ENCODE data around the gene KCNH6. TPM values are rescaled to one million over a fixed set of nuclear protein-coding genes. Genes with fewer than 3 reads are reported as not detected.

The KCNH6 gene
- total RNA-seq: not detected in 2 replicates
- long read RNA-seq: 0 reads

GRCh38 chr17:63523253-63523855 is at the start of gene KCNH6:
TSS of gene KCNH6 (plus strand) at chr17:63523358. CDS start at chr17:63523414, 56 bp downstream.
- Mint-ChIP-seq H3K36me3 (ENCODE audit: unreplicated experiment) (no peaks in the 10 kb centered on the region), H3K9me3 (ENCODE audit: unreplicated experiment) (no peaks in the 10 kb centered on the region), H3K27me3 (ENCODE audit: unreplicated experiment) (peaks cover 44% of the 10 kb centered on the region), H3K27ac (ENCODE audit: unreplicated experiment) (no peak within 1 kb of the TSS), H3K4me3 (ENCODE audit: unreplicated experiment) (no peak within 1 kb of the TSS), H3K4me1 (ENCODE audit: unreplicated experiment) (no peaks in the 10 kb centered on the region)
- TF ChIP-seq CTCF (IDR thresholded peaks at IDR 0.05): no peak
- DNase-seq (ENCODE audit: extremely low spot score, unreplicated experiment): no peak

DNA sequence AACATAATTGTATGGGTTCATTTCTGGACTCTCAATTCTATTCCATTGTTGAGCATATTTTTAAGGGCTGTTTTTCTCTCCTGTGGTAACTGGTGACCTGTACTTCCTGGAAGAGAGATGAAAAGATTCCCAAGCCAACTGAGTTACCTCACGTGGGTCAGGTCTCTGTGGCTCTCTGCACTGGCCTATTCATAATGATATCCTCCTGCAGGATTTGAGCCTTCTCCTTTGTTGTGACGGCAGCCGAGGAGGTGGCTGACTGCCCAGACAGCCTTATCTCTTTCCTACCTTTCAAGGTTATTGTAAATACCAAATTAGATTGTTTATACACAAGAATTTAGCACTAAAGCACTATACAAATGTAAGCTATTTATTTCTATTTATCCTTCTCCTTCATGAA is 49.0 kb upstream of the KCNH6 start:
- H3K27ac Mint-ChIP-seq (ENCODE audit: unreplicated experiment): no peak overlapping the region
- H3K36me3 Mint-ChIP-seq (ENCODE audit: unreplicated experiment): no peaks in the 10 kb centered on the region
- DNase-seq (ENCODE audit: extremely low spot score, unreplicated experiment): no peak
- no peak overlapping the region for H3K4me3 Mint-ChIP-seq (ENCODE audit: unreplicated experiment)
- no peaks in the 10 kb centered on the region for H3K9me3 Mint-ChIP-seq (ENCODE audit: unreplicated experiment)
- TF ChIP-seq CTCF (IDR thresholded peaks at IDR 0.05): no peak
- peaks cover 38% of the 10 kb centered on the region for H3K27me3 Mint-ChIP-seq (ENCODE audit: unreplicated experiment)
- H3K4me1 Mint-ChIP-seq (ENCODE audit: unreplicated experiment): peaks cover 13% of the 10 kb centered on the region

- no peak for DNase-seq (ENCODE audit: extremely low spot score, unreplicated experiment)
- H3K4me3 Mint-ChIP-seq (ENCODE audit: unreplicated experiment): no peak overlapping the region
- peaks cover 37% of the 10 kb centered on the region for H3K27me3 Mint-ChIP-seq (ENCODE audit: unreplicated experiment)
- TF ChIP-seq CTCF (IDR thresholded peaks at IDR 0.05): no peak
- H3K9me3 Mint-ChIP-seq (ENCODE audit: unreplicated experiment): no peaks in the 10 kb centered on the region
- H3K27ac Mint-ChIP-seq (ENCODE audit: unreplicated experiment): no peak overlapping the region
- H3K4me1 Mint-ChIP-seq (ENCODE audit: unreplicated experiment): peaks cover 13% of the 10 kb centered on the region
- H3K36me3 Mint-ChIP-seq (ENCODE audit: unreplicated experiment): no peaks in the 10 kb centered on the region
Observed at GRCh38 chr17:63474586-63475460, 48.3 kb upstream of the KCNH6 start.

GRCh38 chr17:63475491-63476412 is 47.4 kb upstream of the KCNH6 start:
- peaks cover 13% of the 10 kb centered on the region for H3K4me1 Mint-ChIP-seq (ENCODE audit: unreplicated experiment)
- H3K27ac Mint-ChIP-seq (ENCODE audit: unreplicated experiment): no peak overlapping the region
- TF ChIP-seq CTCF (IDR thresholded peaks at IDR 0.05): no peak
- no peaks in the 10 kb centered on the region for H3K9me3 Mint-ChIP-seq (ENCODE audit: unreplicated experiment)
- H3K27me3 Mint-ChIP-seq (ENCODE audit: unreplicated experiment): peaks cover 28% of the 10 kb centered on the region
- H3K36me3 Mint-ChIP-seq (ENCODE audit: unreplicated experiment): no peaks in the 10 kb centered on the region
- peak overlapping the region; percentile 51 for H3K4me3 Mint-ChIP-seq (ENCODE audit: unreplicated experiment)
- no peak for DNase-seq (ENCODE audit: extremely low spot score, unreplicated experiment)

All from osteocyte (in vitro differentiated cells).